HepG2 (cell line): Measurements from ENCODE around the gene ATXN1L. TPM values are rescaled to one million over a fixed set of nuclear protein-coding genes. Genes with fewer than 3 reads are reported as not detected.

Source experiments
- ATAC-seq: fragments of 200-7000 bp; cut with Tn5 transposase; 3 replicates; pipeline ENCODE4 v1.9.1; 2020; ENCODE audit warnings: mild to moderate bottlenecking, moderate library complexity
- BruUV-seq: library from RNA; stranded (reverse); fragments of 400-500 nt; replicated peaks from 2 replicates; lab custom pipeline; 2021; lab: Mats Ljungman, UMichigan
- CTCF ChIA-PET: fragments of 300-600 bp; formaldehyde crosslinking; extraction: SDS; loops from one replicate; lab custom pipeline; 2021; ENCODE audit warnings: low total read pairs, inconsistent platforms, low intra/inter-chr PET ratio; lab: Yijun Ruan, JAX
- POLR2A ChIA-PET: fragments of 350-600 bp; sonication (Branson Sonifier 250); formaldehyde crosslinking; loops from one replicate; lab custom pipeline; 2020; ENCODE audit warnings: antibody characterized with exemption, inconsistent platforms; lab: Yijun Ruan, JAX
- DNase-seq: peaks from one replicate; pipeline ENCODE4 v3.0.0-alpha.2; 2015; ENCODE audit warnings: low spot score
- FAIRE-seq: peaks from 3 replicates; lab custom pipeline; 2011; peaks lifted over from hg19 to GRCh38; lab: Jason Lieb, UNC
- H2AFZ ChIP-seq: one replicate; pipeline ENCODE4 v1.6.1; 2011; ENCODE audit warnings: low read length, inconsistent platforms
- H3K27ac ChIP-seq: fragments of 300-600 bp; 3 replicates; pipeline ENCODE4 v1.8.0; 2011; ENCODE audit warnings: mixed run types, mild to moderate bottlenecking, mixed read lengths, low read length, inconsistent platforms; ENCODE audit not compliant: insufficient read depth; ENCODE audit errors: extremely low read length
- H3K27me3 ChIP-seq, 2 experiments: fragments of 200-600 bp in 1 of 2; 2 replicates in 1 of 2; 3 replicates in 1 of 2; pipeline versions ENCODE4 v1.6.0 to v1.8.0; 2011; ENCODE audit warnings: low read length in 2 of 2, mild to moderate bottlenecking in 2 of 2, moderate library complexity in 2 of 2, inconsistent platforms in 1 of 2; ENCODE audit not compliant: insufficient read depth in 2 of 2, control insufficient read depth in 1 of 2
- H3K36me3 ChIP-seq, 2 experiments: fragments of 200-600 bp in 1 of 2; replicated peaks in 1 of 2; 2 replicates in 1 of 2; 3 replicates in 1 of 2; pipeline versions ENCODE4 v1.5.1 to v1.8.0; 2011; ENCODE audit warnings: low read length in 2 of 2, inconsistent platforms in 1 of 2; ENCODE audit not compliant: insufficient read depth in 2 of 2, control insufficient read depth in 1 of 2
- H3K4me1 ChIP-seq: 2 replicates; pipeline ENCODE4 v1.5.1; 2012; ENCODE audit warnings: low read length, inconsistent platforms; ENCODE audit not compliant: insufficient read depth
- H3K4me2 ChIP-seq: 2 replicates; pipeline ENCODE4 v1.6.0; 2011; ENCODE audit warnings: low read depth, low read length, inconsistent platforms
- H3K4me3 ChIP-seq, 3 experiments: fragments of 200-600 bp in 1 of 3; sonication (generic), shearing (Covaris generic) in 1 of 3; replicated peaks in 1 of 3; 2 replicates each; pipeline ENCODE4 v1.5.1; 2011 to 2016; ENCODE audit warnings: low read length in 3 of 3, inconsistent platforms in 2 of 3, low read depth in 2 of 3, mild to moderate bottlenecking in 2 of 3, control low read depth in 1 of 3, mixed read lengths in 1 of 3; ENCODE audit not compliant: insufficient read depth in 1 of 3
- H3K79me2 ChIP-seq: one replicate; pipeline ENCODE4 v1.6.1; 2011; ENCODE audit warnings: low read length, inconsistent platforms; ENCODE audit not compliant: insufficient read depth
- H3K9ac ChIP-seq: 2 replicates; pipeline ENCODE4 v1.6.0; 2011; ENCODE audit warnings: mild to moderate bottlenecking, low read depth, low read length, inconsistent platforms; ENCODE audit not compliant: insufficient read depth
- H3K9me3 ChIP-seq: 2 replicates; pipeline ENCODE4 v1.5.1; 2012; ENCODE audit warnings: mild to moderate bottlenecking, low read length
- H4K20me1 ChIP-seq: 2 replicates; pipeline ENCODE4 v1.6.0; 2011; ENCODE audit warnings: inconsistent platforms, mild to moderate bottlenecking, low read length, moderate library complexity; ENCODE audit not compliant: insufficient read depth
- TEAD3 ChIP-seq: optimal IDR thresholded peaks from 2 replicates; pipeline ENCODE3; 2016; ENCODE audit warnings: borderline replicate concordance
- ZMYM3 ChIP-seq: sonication (generic); formaldehyde crosslinking; IDR thresholded peaks from 2 replicates; pipeline ENCODE4 v1.5.1; 2020; ENCODE audit warnings: mild to moderate bottlenecking, missing genetic modification reagents
- whole genome bisulfite sequencing: methylation state at CpG from one replicate; pipeline ENCODE4 v1.1.6; 2017; ENCODE audit warnings: low lambda C conversion rate; 5-methylcytosine and 5-hydroxymethylcytosine counted together
- in situ Hi-C: cut with HindIII; loops from 2 replicates; pipeline ENCODE4 v1.10.0; 2017; ENCODE audit warnings: low pct_unique_long_range_greater_than_20kb; ENCODE audit not compliant: extremely low pct_ligation_motif_present
- intact Hi-C: fragments of 100-400 bp; cut with micrococcal nuclease; formaldehyde crosslinking; loops from one replicate; pipeline ENCODE4 v1.10.0; 2022; ENCODE audit not compliant: unreplicated experiment
- polyA plus RNA-seq, 8 experiments: library from polyadenylated mRNA; depleted of rRNA in 3 of 8; stranded (reverse) in 7 of 8; unstranded in 1 of 8; fragments of >200 nt; fragmentation: Illumina TruSeq in 4 of 8; extraction: Trizol in 4 of 8; gene quantifications; 2 replicates each; pipeline versions ENCODE4 v1.2.1 to v1.2.3, GENCODE V29; 2011 to 2016; ENCODE audit warnings: low read depth in 4 of 8, missing spikeins in 1 of 8, mixed read lengths in 1 of 8; ENCODE audit not compliant: insufficient read depth in 1 of 8
- total RNA-seq, 5 experiments: library from RNA; depleted of rRNA; stranded (reverse); fragments of >200 nt; fragmentation: Illumina TruSeq; extraction: Trizol; gene quantifications; 2 replicates each; pipeline ENCODE4 v1.2.3, GENCODE V29; 2016; ENCODE audit warnings: low read depth in 1 of 5
- TF ChIP-seq, protein P1 (sequence below): sonication (generic); formaldehyde crosslinking; IDR thresholded peaks from 2 replicates; pipeline ENCODE4 v1.4.0; 2020; ENCODE audit warnings: missing genetic modification reagents

ATXN1L gene
- total and polyA plus RNA-seq, 2 of the 13 experiments (the other 11 are each of a cell fraction or from before 2014, with no cell fraction given): 20.0 to 22.4 TPM

DNA sequence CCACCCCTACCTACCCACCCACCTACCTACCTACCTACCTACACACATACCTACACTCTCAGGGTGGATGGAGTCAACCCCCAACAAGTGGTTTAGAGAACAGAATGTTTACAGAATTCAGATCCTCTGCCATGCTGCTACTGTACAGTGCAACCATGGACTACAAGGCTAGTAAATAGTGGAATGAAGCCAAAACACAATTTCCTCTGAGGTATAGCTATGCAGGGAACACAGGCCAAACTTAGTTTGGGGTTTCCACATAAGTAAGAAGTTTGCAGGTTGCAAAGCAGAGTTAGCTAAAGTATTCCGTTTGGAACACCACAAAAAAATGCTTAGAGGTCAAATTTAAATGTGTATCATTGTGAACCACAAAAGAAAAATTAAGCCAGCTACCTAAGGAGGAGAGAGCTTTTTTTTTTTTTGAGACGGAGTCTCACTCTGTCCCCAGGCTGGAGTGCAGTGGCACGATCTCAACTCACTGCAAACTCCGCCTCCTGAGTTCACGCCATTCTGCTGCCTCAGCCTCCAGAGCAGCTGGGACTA is 34.4 kb upstream of the ATXN1L start:
- H3K4me1 ChIP-seq: peaks cover 53% of the 10 kb centered on the region
- FAIRE-seq (no peak), DNase-seq (no peak), ATAC-seq (no peak)
- peaks cover 4% of the 10 kb centered on the region; the same call in 1 of the 2 replicates for H4K20me1 ChIP-seq
- BruUV-seq: no TSS peak
- intact Hi-C loops: no loop called here
- no peaks in the 10 kb centered on the region for H3K36me3 ChIP-seq
- no peak overlapping the region for H3K9ac ChIP-seq
- WGBS: 59% methylated on average over 5 of the region's 5 CpGs
- peak overlapping the region; percentile 21; the same call in 1 of the 2 replicates for H3K4me2 ChIP-seq
- H3K27me3 ChIP-seq: peaks cover 0 to 6% of the 10 kb centered on the region in 2 experiments; a peak in 1 of 5 replicates
- no peak overlapping the region for H2AFZ ChIP-seq
- CTCF ChIA-PET: no interaction called here
- no peak overlapping the region for H3K4me3 ChIP-seq
- in situ Hi-C loops: no loop called here
- TF ChIP-seq, protein P1, sequence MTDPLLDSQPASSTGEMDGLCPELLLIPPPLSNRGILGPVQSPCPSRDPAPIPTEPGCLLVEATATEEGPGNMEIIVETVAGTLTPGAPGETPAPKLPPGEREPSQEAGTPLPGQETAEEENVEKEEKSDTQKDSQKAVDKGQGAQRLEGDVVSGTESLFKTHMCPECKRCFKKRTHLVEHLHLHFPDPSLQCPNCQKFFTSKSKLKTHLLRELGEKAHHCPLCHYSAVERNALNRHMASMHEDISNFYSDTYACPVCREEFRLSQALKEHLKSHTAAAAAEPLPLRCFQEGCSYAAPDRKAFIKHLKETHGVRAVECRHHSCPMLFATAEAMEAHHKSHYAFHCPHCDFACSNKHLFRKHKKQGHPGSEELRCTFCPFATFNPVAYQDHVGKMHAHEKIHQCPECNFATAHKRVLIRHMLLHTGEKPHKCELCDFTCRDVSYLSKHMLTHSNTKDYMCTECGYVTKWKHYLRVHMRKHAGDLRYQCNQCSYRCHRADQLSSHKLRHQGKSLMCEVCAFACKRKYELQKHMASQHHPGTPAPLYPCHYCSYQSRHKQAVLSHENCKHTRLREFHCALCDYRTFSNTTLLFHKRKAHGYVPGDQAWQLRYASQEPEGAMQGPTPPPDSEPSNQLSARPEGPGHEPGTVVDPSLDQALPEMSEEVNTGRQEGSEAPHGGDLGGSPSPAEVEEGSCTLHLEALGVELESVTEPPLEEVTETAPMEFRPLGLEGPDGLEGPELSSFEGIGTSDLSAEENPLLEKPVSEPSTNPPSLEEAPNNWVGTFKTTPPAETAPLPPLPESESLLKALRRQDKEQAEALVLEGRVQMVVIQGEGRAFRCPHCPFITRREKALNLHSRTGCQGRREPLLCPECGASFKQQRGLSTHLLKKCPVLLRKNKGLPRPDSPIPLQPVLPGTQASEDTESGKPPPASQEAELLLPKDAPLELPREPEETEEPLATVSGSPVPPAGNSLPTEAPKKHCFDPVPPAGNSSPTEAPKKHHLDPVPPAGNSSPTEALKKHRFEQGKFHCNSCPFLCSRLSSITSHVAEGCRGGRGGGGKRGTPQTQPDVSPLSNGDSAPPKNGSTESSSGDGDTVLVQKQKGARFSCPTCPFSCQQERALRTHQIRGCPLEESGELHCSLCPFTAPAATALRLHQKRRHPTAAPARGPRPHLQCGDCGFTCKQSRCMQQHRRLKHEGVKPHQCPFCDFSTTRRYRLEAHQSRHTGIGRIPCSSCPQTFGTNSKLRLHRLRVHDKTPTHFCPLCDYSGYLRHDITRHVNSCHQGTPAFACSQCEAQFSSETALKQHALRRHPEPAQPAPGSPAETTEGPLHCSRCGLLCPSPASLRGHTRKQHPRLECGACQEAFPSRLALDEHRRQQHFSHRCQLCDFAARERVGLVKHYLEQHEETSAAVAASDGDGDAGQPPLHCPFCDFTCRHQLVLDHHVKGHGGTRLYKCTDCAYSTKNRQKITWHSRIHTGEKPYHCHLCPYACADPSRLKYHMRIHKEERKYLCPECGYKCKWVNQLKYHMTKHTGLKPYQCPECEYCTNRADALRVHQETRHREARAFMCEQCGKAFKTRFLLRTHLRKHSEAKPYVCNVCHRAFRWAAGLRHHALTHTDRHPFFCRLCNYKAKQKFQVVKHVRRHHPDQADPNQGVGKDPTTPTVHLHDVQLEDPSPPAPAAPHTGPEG (CRISPR knock-in tag): no peak
- TF ChIP-seq ZMYM3 (0 out of 2 replicates have a peak, but pooled peaks have one; percentile 0), TEAD3 (CRISPR knock-in tag) (peak; percentile 10)
- no peaks in the 10 kb centered on the region for H3K9me3 ChIP-seq
- H3K79me2 ChIP-seq: peaks cover 23% of the 10 kb centered on the region
- POLR2A ChIA-PET: no interaction called here
- no peak overlapping the region for H3K27ac ChIP-seq
